Right forelimb (tissue), 1 donor: Measurements from ENCODE around the gene FTO.
"Not testable (repeated sequence)": the region's sequence is repeated elsewhere in the genome, so short reads cannot be mapped to it uniquely, and the experiment has no call there.

Experiments used
- DNase-seq: peaks from one replicate; pipeline ENCODE4 v3.0.0-alpha.2; 2018

FTO gene

GRCh38 chr16:54165912-54166865 is 462.2 kb downstream of the FTO start:
- DNase-seq, result no peak

- no peak for DNase-seq
These were observed 465.2 kb downstream of the FTO start for GRCh38 chr16:54169112-54169511.

- no peak for DNase-seq
These were observed 467.9 kb downstream of the FTO start for GRCh38 chr16:54171626-54172537.

GRCh38 chr16:54173490-54173889 is 469.5 kb downstream of the FTO start:
- DNase-seq, result no peak

- no peak for DNase-seq
These were observed 470.2 kb downstream of the FTO start for GRCh38 chr16:54174201-54174600.

- DNase-seq, result no peak
These were observed 470.8 kb downstream of the FTO start for GRCh38 chr16:54174750-54175149.

GRCh38 chr16:54175169-54175551 is 471.2 kb downstream of the FTO start:
- no peak for DNase-seq

GRCh38 chr16:54175552-54176375 is 471.8 kb downstream of the FTO start:
- DNase-seq, result no peak

GRCh38 chr16:54176376-54176901 is 472.5 kb downstream of the FTO start:
- no peak for DNase-seq

GRCh38 chr16:54177052-54177861 is 473.3 kb downstream of the FTO start:
- DNase-seq, result no peak

GRCh38 chr16:54177862-54178477 is 474.0 kb downstream of the FTO start:
- DNase-seq, result no peak

GRCh38 chr16:54178478-54178976 is 474.6 kb downstream of the FTO start:
- DNase-seq, result no peak

GRCh38 chr16:54180421-54181359 is 476.7 kb downstream of the FTO start:
- DNase-seq, result no peak

GRCh38 chr16:54181683-54182329 is 477.9 kb downstream of the FTO start:
- not testable (repeated sequence) for DNase-seq

GRCh38 chr16:54185045-54185444 is 481.1 kb downstream of the FTO start:
- no peak for DNase-seq

- DNase-seq, result no peak
These were observed 487.2 kb downstream of the FTO start for GRCh38 chr16:54191163-54191562.

GRCh38 chr16:54191592-54191991 is 487.6 kb downstream of the FTO start:
- DNase-seq, result no peak

GRCh38 chr16:54193013-54193664 is 489.2 kb downstream of the FTO start:
- no peak for DNase-seq
